BJ (cell line): Measurements from ENCODE around the gene PALS1. TPM values are rescaled to one million over a fixed set of nuclear protein-coding genes. Genes with fewer than 3 reads are reported as not detected.

Source experiments
- CTCF ChIA-PET: fragments of 350-600 bp; formaldehyde crosslinking; extraction: SDS; loops from one replicate; lab custom pipeline; 2021; ENCODE audit warnings: antibody characterized with exemption, inconsistent platforms; lab: Yijun Ruan, JAX
- POLR2A ChIA-PET: fragments of 300-600 bp; sonication (Branson Sonifier 250); formaldehyde crosslinking; extraction: SDS; loops from one replicate; lab custom pipeline; 2021; ENCODE audit warnings: antibody characterized with exemption; lab: Charles Lee
- DNase-seq: peaks from one replicate; pipeline ENCODE4 v3.0.0-alpha.2; 2011; ENCODE audit warnings: low read depth
- H3K27me3 ChIP-seq: 2 replicates; pipeline ENCODE4 v1.6.0; 2011; ENCODE audit warnings: low read length; ENCODE audit not compliant: control insufficient read depth, insufficient read depth
- H3K36me3 ChIP-seq: 2 replicates; pipeline ENCODE4 v1.5.1; 2011; ENCODE audit warnings: low read length; ENCODE audit not compliant: control insufficient read depth, insufficient read depth
- H3K4me3 ChIP-seq: 2 replicates; pipeline ENCODE4 v1.5.1; 2011; ENCODE audit warnings: low read depth, mild to moderate bottlenecking, control low read depth, low read length
- CTCF ChIP-seq: IDR thresholded peaks from 2 replicates; pipeline ENCODE4 v1.5.1; 2011; ENCODE audit warnings: low read depth, mild to moderate bottlenecking, control low read depth, inconsistent platforms, low read length, moderate library complexity; ENCODE audit not compliant: insufficient read depth
- polyA plus RNA-seq: library from polyadenylated mRNA; depleted of rRNA; stranded (reverse); fragments of >200 nt; gene quantifications from 2 replicates; pipeline ENCODE4 v1.2.3, GENCODE V29; 2011

PALS1 gene
- polyA plus RNA-seq, 1 experiment = 9.3 TPM

GRCh38 chr14:67267576-67268328 is 26.5 kb downstream of the PALS1 start:
- Histone ChIP-seq H3K4me3 (no peak overlapping the region), H3K36me3 (peaks cover under 1% of the 10 kb centered on the region; the same call in 1 of the 2 replicates), H3K27me3 (no peaks in the 10 kb centered on the region)
- TF ChIP-seq CTCF = no peak
- POLR2A ChIA-PET = no interaction called here
- no peak for DNase-seq
- CTCF ChIA-PET = no interaction called here

GRCh38 chr14:67268426-67269150 is 27.4 kb downstream of the PALS1 start:
- no peak for DNase-seq
- CTCF ChIA-PET = no interaction called here
- TF ChIP-seq CTCF = no peak
- H3K27me3 ChIP-seq = no peaks in the 10 kb centered on the region
- no peak overlapping the region for H3K4me3 ChIP-seq
- POLR2A ChIA-PET = no interaction called here
- H3K36me3 ChIP-seq = peaks cover 1% of the 10 kb centered on the region; the same call in 1 of the 2 replicates

GRCh38 chr14:67269298-67270060 is 28.2 kb downstream of the PALS1 start:
- Histone ChIP-seq H3K4me3 (no peak overlapping the region), H3K36me3 (peaks cover 1% of the 10 kb centered on the region; the same call in 1 of the 2 replicates), H3K27me3 (no peaks in the 10 kb centered on the region)
- DNase-seq = peak; percentile 54
- ChIA-PET POLR2A (no interaction called here), CTCF (interaction anchor here (0.5 to 1.3 kb wide), 3 partner anchors 17 to 108 kb away, joined by 3 to 4 read pairs (median 3); no protein-coding TSS in a partner anchor)
- no peak for TF ChIP-seq CTCF

GRCh38 chr14:67270145-67270753 is 29.0 kb downstream of the PALS1 start:
- Histone ChIP-seq H3K4me3 (no peak overlapping the region), H3K36me3 (peaks cover 1% of the 10 kb centered on the region; the same call in 1 of the 2 replicates), H3K27me3 (no peaks in the 10 kb centered on the region)
- TF ChIP-seq CTCF = no peak
- POLR2A ChIA-PET = no interaction called here
- DNase-seq = no peak
- CTCF ChIA-PET = interaction anchor here (1.3 kb wide), 1 partner anchor 16 kb away, joined by 4 read pairs; no protein-coding TSS in a partner anchor
